PFSK-1 (cell line): Measurements from ENCODE around the gene UBE3B.

ENCODE experiments used
- FOXP2 ChIP-seq: optimal IDR thresholded peaks from 2 replicates; pipeline ENCODE3; 2011; ENCODE audit warnings: borderline replicate concordance, control low read depth, inconsistent platforms; ENCODE audit not compliant: insufficient read depth; ENCODE audit errors: extremely low read length, extremely low read depth
- POLR2AphosphoS5 ChIP-seq: IDR thresholded peaks from 2 replicates; pipeline ENCODE4 v1.6.1; 2012; ENCODE audit warnings: low read depth, mild to moderate bottlenecking, control low read depth, low read length, moderate library complexity
- REST ChIP-seq, 2 experiments: IDR thresholded peaks; 2 replicates each; pipeline versions ENCODE4 v1.6.1 to v1.8.0; 2011 to 2012; ENCODE audit warnings: low read depth in 2 of 2, low read length in 2 of 2, control low read depth in 1 of 2, inconsistent platforms in 1 of 2, mild to moderate bottlenecking in 1 of 2, moderate library complexity in 1 of 2; ENCODE audit not compliant: insufficient read depth in 1 of 2
- SIN3A ChIP-seq: IDR thresholded peaks from 2 replicates; pipeline ENCODE4 v1.6.1; 2012; ENCODE audit warnings: mild to moderate bottlenecking, low read length, moderate library complexity, borderline replicate concordance; ENCODE audit not compliant: insufficient read depth
- TAF1 ChIP-seq: IDR thresholded peaks from 2 replicates; pipeline ENCODE4 v1.6.1; 2012; ENCODE audit warnings: low read length, control low read depth, borderline replicate concordance; ENCODE audit not compliant: insufficient read depth

Gene UBE3B

GRCh38 chr12:109489955-109490565, 12.6 kb downstream of the UBE3B start:
- TF ChIP-seq FOXP2 = no peak
- TF ChIP-seq POLR2AphosphoS5 = no peak
- TF ChIP-seq REST (IDR thresholded peaks at IDR 0.05; ENCODE audit: insufficient read depth in 1 of 2, low read depth in 2 of 2, low read length in 2 of 2) = no peak
- no peak for TF ChIP-seq TAF1
- no peak for TF ChIP-seq SIN3A

GRCh38 chr12:109491671-109492070, 14.2 kb downstream of the UBE3B start:
- TF ChIP-seq SIN3A = no peak
- TF ChIP-seq TAF1 = no peak
- no peak for TF ChIP-seq FOXP2
- TF ChIP-seq POLR2AphosphoS5 = no peak
- TF ChIP-seq REST (IDR thresholded peaks at IDR 0.05; ENCODE audit: insufficient read depth in 1 of 2, low read depth in 2 of 2, low read length in 2 of 2) = no peak

- TF ChIP-seq POLR2AphosphoS5 (no peak), FOXP2 (no peak), REST (IDR thresholded peaks at IDR 0.05; ENCODE audit: insufficient read depth in 1 of 2, low read depth in 2 of 2, low read length in 2 of 2) (no peak), TAF1 (no peak), SIN3A (no peak)
Measured at GRCh38 chr12:109492371-109492770, 14.9 kb downstream of the UBE3B start.

DNA sequence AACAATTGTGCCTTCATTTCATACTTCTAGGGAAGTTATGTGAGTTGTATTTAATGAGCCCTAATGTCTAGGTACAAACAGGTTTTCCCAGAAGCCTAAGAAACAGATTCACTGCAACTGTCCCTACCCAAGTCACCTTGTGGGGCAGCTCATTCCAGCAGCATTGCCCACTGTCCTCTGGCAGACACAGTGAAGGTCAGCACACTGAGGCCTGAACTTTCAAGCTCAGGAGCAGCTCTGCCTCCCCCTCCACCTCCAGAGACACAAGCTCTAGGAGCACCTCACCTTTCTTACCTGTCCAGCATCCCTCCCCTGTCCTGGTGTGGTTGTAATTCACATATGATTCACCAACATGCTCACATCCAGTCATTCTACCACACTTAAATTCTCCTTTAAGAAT, 15.7 kb downstream of the UBE3B start:
- TF ChIP-seq POLR2AphosphoS5 (no peak), SIN3A (no peak), TAF1 (no peak), FOXP2 (no peak), REST (IDR thresholded peaks at IDR 0.05; ENCODE audit: insufficient read depth in 1 of 2, low read depth in 2 of 2, low read length in 2 of 2) (no peak)
